HepG2 (cell line): ENCODE results near the gene PDZD2. TPM values are rescaled to one million over a fixed set of nuclear protein-coding genes. Genes with fewer than 3 reads are reported as not detected.

Experiments
- ELF3 ChIP-seq: IDR thresholded peaks from 2 replicates; pipeline ENCODE4 v1.6.1; 2016; ENCODE audit warnings: missing genetic modification reagents, missing compliant biosample characterization
- FOSL2 ChIP-seq: sonication (generic); formaldehyde crosslinking; IDR thresholded peaks from 2 replicates; pipeline ENCODE4 v1.4.0; 2020; ENCODE audit warnings: missing genetic modification reagents
- RAD21 ChIP-seq: fragments of 450-650 bp; formaldehyde crosslinking; IDR thresholded peaks from 2 replicates; pipeline ENCODE4 v1.5.0; 2020; ENCODE audit warnings: mild to moderate bottlenecking
- TEAD3 ChIP-seq: optimal IDR thresholded peaks from 2 replicates; pipeline ENCODE3; 2016; ENCODE audit warnings: borderline replicate concordance
- polyA plus RNA-seq, 8 experiments: library from polyadenylated mRNA; depleted of rRNA in 3 of 8; stranded (reverse) in 7 of 8; unstranded in 1 of 8; fragments of >200 nt; fragmentation: Illumina TruSeq in 4 of 8; extraction: Trizol in 4 of 8; gene quantifications; 2 replicates each; pipeline versions ENCODE4 v1.2.1 to v1.2.3, GENCODE V29; 2011 to 2016; ENCODE audit warnings: low read depth in 4 of 8, missing spikeins in 1 of 8, mixed read lengths in 1 of 8; ENCODE audit not compliant: insufficient read depth in 1 of 8
- total RNA-seq, 5 experiments: library from RNA; depleted of rRNA; stranded (reverse); fragments of >200 nt; fragmentation: Illumina TruSeq; extraction: Trizol; gene quantifications; 2 replicates each; pipeline ENCODE4 v1.2.3, GENCODE V29; 2016; ENCODE audit warnings: low read depth in 1 of 5
- TF ChIP-seq, protein P1 (sequence below): sonication (generic); formaldehyde crosslinking; IDR thresholded peaks from one replicate; pipeline ENCODE4 v1.5.1; 2020; ENCODE audit warnings: mild to moderate bottlenecking, missing genetic modification reagents; ENCODE audit errors: not compliant biosample characterization
- TF ChIP-seq, protein P2 (sequence below): sonication (generic); formaldehyde crosslinking; IDR thresholded peaks from 2 replicates; pipeline ENCODE4 v1.5.1; 2020; ENCODE audit warnings: mild to moderate bottlenecking, missing genetic modification reagents, moderate library complexity
- TF ChIP-seq, protein P3 (sequence below): sonication (generic); formaldehyde crosslinking; IDR thresholded peaks from 2 replicates; pipeline ENCODE4 v1.5.0; 2020; ENCODE audit warnings: mild to moderate bottlenecking, low read depth, missing genetic modification reagents, borderline replicate concordance

Gene PDZD2
- total and polyA plus RNA-seq, 2 of the 13 experiments (the other 11 are each of a cell fraction or from before 2014, with no cell fraction given), result 0.04 TPM; not detected in 1

DNA sequence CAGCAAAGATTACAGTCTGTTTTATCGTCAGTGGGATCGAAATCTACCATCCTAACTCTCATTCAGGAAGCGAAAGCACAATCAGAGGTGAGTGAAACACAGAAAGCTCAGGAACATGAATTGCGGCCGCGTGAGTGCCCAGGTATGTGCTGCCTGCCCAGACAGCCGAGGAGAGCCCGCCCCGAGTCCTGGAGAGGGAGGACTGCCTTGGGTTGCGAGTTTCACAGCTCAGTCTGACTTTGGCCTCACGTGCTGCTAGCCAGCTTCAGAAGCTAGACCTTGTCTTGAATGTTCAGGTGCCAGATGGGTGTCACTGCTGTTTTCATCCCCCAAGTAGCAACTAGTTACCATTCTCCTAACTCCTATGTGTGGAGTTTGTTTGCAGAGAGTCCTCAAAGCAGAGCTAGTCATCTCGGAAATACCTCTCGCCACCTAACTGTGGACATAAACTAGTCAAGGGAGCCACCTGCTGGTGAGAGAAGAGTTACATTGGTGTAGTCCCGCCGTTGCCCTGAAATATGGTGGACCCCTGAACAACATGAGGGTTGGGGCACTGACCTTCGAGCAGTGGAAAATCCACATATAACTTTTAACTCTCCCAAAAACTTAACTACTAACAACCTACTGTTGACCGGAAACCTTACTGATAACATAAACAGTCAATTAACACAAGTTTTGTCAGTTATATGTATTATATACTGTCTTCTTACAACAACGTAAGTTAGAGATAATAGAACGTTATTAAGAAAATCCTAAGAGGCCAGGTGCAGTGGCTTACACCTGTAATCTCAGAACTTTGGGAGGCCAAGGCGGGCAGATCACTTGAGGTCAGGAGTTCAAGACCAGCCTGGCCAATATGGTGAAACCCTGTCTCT lies 454.2 kb downstream of the PDZD2 start (continued):
- TF ChIP-seq, protein P1, sequence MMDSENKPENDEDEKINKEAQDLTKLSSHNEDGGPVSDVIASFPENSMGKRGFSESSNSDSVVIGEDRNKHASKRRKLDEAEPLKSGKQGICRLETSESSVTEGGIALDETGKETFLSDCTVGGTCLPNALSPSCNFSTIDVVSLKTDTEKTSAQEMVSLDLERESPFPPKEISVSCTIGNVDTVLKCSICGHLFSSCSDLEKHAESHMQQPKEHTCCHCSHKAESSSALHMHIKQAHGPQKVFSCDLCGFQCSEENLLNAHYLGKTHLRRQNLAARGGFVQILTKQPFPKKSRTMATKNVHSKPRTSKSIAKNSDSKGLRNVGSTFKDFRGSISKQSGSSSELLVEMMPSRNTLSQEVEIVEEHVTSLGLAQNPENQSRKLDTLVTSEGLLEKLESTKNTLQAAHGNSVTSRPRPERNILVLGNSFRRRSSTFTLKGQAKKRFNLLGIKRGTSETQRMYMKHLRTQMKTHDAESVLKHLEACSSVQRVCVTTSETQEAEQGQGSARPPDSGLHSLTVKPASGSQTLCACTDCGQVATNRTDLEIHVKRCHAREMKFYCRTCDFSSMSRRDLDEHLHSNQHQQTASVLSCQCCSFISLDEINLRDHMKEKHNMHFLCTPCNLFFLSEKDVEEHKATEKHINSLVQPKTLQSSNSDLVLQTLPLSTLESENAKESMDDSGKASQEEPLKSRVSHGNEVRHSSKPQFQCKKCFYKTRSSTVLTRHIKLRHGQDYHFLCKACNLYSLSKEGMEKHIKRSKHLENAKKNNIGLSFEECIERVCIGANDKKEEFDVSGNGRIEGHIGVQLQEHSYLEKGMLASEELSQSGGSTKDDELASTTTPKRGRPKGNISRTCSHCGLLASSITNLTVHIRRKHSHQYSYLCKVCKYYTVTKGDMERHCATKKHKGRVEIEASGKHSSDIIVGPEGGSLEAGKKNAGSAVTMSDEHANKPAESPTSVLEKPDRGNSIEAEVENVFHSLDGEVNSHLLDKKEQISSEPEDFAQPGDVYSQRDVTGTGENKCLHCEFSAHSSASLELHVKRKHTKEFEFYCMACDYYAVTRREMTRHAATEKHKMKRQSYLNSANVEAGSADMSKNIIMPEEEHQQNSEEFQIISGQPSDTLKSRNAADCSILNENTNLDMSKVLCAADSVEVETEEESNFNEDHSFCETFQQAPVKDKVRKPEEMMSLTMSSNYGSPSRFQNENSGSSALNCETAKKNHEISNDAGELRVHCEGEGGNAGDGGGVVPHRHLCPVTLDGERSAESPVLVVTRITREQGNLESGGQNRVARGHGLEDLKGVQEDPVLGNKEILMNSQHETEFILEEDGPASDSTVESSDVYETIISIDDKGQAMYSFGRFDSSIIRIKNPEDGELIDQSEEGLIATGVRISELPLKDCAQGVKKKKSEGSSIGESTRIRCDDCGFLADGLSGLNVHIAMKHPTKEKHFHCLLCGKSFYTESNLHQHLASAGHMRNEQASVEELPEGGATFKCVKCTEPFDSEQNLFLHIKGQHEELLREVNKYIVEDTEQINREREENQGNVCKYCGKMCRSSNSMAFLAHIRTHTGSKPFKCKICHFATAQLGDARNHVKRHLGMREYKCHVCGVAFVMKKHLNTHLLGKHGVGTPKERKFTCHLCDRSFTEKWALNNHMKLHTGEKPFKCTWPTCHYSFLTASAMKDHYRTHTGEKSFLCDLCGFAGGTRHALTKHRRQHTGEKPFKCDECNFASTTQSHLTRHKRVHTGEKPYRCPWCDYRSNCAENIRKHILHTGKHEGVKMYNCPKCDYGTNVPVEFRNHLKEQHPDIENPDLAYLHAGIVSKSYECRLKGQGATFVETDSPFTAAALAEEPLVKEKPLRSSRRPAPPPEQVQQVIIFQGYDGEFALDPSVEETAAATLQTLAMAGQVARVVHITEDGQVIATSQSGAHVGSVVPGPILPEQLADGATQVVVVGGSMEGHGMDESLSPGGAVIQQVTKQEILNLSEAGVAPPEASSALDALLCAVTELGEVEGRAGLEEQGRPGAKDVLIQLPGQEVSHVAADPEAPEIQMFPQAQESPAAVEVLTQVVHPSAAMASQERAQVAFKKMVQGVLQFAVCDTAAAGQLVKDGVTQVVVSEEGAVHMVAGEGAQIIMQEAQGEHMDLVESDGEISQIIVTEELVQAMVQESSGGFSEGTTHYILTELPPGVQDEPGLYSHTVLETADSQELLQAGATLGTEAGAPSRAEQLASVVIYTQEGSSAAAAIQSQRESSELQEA, result no peak
- TF ChIP-seq, protein P2, sequence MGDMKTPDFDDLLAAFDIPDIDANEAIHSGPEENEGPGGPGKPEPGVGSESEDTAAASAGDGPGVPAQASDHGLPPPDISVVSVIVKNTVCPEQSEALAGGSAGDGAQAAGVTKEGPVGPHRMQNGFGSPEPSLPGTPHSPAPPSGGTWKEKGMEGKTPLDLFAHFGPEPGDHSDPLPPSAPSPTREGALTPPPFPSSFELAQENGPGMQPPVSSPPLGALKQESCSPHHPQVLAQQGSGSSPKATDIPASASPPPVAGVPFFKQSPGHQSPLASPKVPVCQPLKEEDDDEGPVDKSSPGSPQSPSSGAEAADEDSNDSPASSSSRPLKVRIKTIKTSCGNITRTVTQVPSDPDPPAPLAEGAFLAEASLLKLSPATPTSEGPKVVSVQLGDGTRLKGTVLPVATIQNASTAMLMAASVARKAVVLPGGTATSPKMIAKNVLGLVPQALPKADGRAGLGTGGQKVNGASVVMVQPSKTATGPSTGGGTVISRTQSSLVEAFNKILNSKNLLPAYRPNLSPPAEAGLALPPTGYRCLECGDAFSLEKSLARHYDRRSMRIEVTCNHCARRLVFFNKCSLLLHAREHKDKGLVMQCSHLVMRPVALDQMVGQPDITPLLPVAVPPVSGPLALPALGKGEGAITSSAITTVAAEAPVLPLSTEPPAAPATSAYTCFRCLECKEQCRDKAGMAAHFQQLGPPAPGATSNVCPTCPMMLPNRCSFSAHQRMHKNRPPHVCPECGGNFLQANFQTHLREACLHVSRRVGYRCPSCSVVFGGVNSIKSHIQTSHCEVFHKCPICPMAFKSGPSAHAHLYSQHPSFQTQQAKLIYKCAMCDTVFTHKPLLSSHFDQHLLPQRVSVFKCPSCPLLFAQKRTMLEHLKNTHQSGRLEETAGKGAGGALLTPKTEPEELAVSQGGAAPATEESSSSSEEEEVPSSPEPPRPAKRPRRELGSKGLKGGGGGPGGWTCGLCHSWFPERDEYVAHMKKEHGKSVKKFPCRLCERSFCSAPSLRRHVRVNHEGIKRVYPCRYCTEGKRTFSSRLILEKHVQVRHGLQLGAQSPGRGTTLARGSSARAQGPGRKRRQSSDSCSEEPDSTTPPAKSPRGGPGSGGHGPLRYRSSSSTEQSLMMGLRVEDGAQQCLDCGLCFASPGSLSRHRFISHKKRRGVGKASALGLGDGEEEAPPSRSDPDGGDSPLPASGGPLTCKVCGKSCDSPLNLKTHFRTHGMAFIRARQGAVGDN (CRISPR knock-in tag), result peak; percentile 19; the same call in 1 of the 2 replicates
- TF ChIP-seq FOSL2 (peak; percentile 16; the same call in 1 of the 2 replicates), TEAD3 (CRISPR knock-in tag) (peak; percentile 47), RAD21 (peak; percentile 69), ELF3 (CRISPR knock-in tag) (0 out of 2 replicates have a peak, but pooled peaks have one; percentile 17)
- TF ChIP-seq, protein P3, sequence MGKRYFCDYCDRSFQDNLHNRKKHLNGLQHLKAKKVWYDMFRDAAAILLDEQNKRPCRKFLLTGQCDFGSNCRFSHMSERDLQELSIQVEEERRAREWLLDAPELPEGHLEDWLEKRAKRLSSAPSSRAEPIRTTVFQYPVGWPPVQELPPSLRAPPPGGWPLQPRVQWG (CRISPR knock-in tag), result no peak
